Measurements from ENCODE around the gene ZNF211.

- no peak for TF ChIP-seq CTCF (IDR thresholded peaks at IDR 0.05; ENCODE audit: low read length)
- TF ChIP-seq EZH2 (optimal IDR thresholded peaks at IDR 0.05; ENCODE audit: low read depth, low read length): no peak
Observed at GRCh38 chr19:57648331-57649003, 15.5 kb downstream of the ZNF211 start.

Measured in MM.1S (cell line).